Choroid plexus epithelial cell (primary cell): ENCODE measurements around the gene ITPR2.
"Not testable (repeated sequence)": the region's sequence is repeated elsewhere in the genome, so short reads cannot be mapped to it uniquely, and the experiment has no call there.

Experiments
- DNase-seq: peaks from one replicate; pipeline ENCODE4 v3.0.0-alpha.2; 2010; ENCODE audit warnings: low read depth
- H3K4me3 ChIP-seq: 2 replicates; pipeline ENCODE4 v1.5.1; 2011; ENCODE audit warnings: low read depth, mild to moderate bottlenecking, control low read depth, low read length, moderate library complexity
- CTCF ChIP-seq: conservative IDR thresholded peaks from 2 replicates; pipeline ENCODE4 v1.5.1; 2011; ENCODE audit warnings: low read depth, mild to moderate bottlenecking, control low read depth, inconsistent platforms, low read length, moderate library complexity

ITPR2 gene

GRCh38 chr12:26777236-26777635 is 55.8 kb downstream of the ITPR2 start:
- no peak overlapping the region for H3K4me3 ChIP-seq
- no peak for DNase-seq
- TF ChIP-seq CTCF = no peak

GRCh38 chr12:26775991-26776390 is 57.0 kb downstream of the ITPR2 start:
- DNase-seq, H3K4me3 ChIP-seq: not testable (repeated sequence)

GRCh38 chr12:26773313-26774104 is 59.5 kb downstream of the ITPR2 start:
- DNase-seq = no peak
- H3K4me3 ChIP-seq = no peak overlapping the region
- TF ChIP-seq CTCF = no peak

GRCh38 chr12:26771861-26772260 is 61.1 kb downstream of the ITPR2 start:
- no peak for DNase-seq
- no peak overlapping the region for H3K4me3 ChIP-seq
- TF ChIP-seq CTCF = no peak

- no peak for TF ChIP-seq CTCF
- DNase-seq = no peak
- H3K4me3 ChIP-seq = no peak overlapping the region
Observed at GRCh38 chr12:26770239-26771070, 62.5 kb downstream of the ITPR2 start.

- no peak overlapping the region for H3K4me3 ChIP-seq
- no peak for DNase-seq
- TF ChIP-seq CTCF = no peak
Observed at GRCh38 chr12:26769611-26770010, 63.4 kb downstream of the ITPR2 start.
